22Rv1 (cell line): Measurements from ENCODE around the gene GALNTL6.

Source experiments
- CTCF ChIP-seq: fragments of 450-650 bp; IDR thresholded peaks from 2 replicates; pipeline ENCODE4 v1.5.1; 2017; ENCODE audit warnings: mild to moderate bottlenecking
- ZFX ChIP-seq: fragments of 450-650 bp; IDR thresholded peaks from 2 replicates; pipeline ENCODE4 v1.6.1; 2017; ENCODE audit warnings: antibody characterized with exemption, borderline replicate concordance

DNA sequence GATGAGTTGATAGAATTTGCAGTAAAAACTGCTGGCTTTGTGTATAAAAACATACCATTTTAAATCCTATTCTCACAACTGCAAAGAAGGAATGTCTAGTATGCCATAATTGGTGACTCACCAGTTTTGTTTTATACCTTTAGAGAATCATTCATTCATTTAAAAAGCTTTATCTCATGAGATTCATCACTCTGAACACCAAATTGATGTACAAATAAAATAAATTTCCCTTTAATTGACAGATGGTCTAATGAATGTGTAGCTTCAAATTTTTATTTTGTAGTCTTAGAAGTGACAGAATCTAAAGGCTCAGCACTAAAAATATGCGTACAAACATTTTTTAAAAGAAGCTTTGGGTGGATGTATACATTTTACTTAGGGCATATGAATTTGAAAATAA is 492.5 kb downstream of the GALNTL6 start:
- no peak for TF ChIP-seq CTCF
- no peak for TF ChIP-seq ZFX
